GM18951 (cell line): ENCODE results near the gene ADAM12.

ENCODE experiments used
- POLR2A ChIP-seq: IDR thresholded peaks from 4 replicates; pipeline ENCODE4 v1.6.1; 2011; ENCODE audit warnings: mild to moderate bottlenecking; ENCODE audit not compliant: insufficient read length, insufficient read depth; ENCODE audit errors: extremely low read depth
- in situ Hi-C: fragments of 300-500 bp; cut with MboI; formaldehyde crosslinking; loops from one replicate; pipeline ENCODE4 v1.12.0; 2022; ENCODE audit warnings: low sequenced_read_pairs, mixed read lengths, inconsistent platforms; ENCODE audit not compliant: unreplicated experiment

ADAM12 gene

GRCh38 chr10:126421756-126422256, 33.5 kb upstream of the ADAM12 start:
- in situ Hi-C loops: no loop called here
- TF ChIP-seq POLR2A: no peak

- in situ Hi-C loops: no loop called here
- TF ChIP-seq POLR2A: no peak
Observed at GRCh38 chr10:126420567-126421300, 32.5 kb upstream of the ADAM12 start.

- TF ChIP-seq POLR2A: no peak
- in situ Hi-C loops: no loop called here
Observed at GRCh38 chr10:126417220-126417825, 29.0 kb upstream of the ADAM12 start.

- no peak for TF ChIP-seq POLR2A
- in situ Hi-C loops: no loop called here
Observed at GRCh38 chr10:126409821-126410220, 21.5 kb upstream of the ADAM12 start.

- in situ Hi-C loops: no loop called here
Observed at GRCh38 chr10:126408953-126409641, 20.8 kb upstream of the ADAM12 start.

GRCh38 chr10:126407831-126408230, 19.6 kb upstream of the ADAM12 start:
- in situ Hi-C loops: no loop called here
- no peak for TF ChIP-seq POLR2A

More at GRCh38 chr10:126408953-126409641, 20.8 kb upstream of the ADAM12 start:
- TF ChIP-seq POLR2A: no peak

- in situ Hi-C loops: no loop called here
- no peak for TF ChIP-seq POLR2A
Observed at GRCh38 chr10:126405239-126405775, 17.0 kb upstream of the ADAM12 start.

- no peak for TF ChIP-seq POLR2A
- in situ Hi-C loops: no loop called here
Observed at GRCh38 chr10:126402721-126403695, 14.7 kb upstream of the ADAM12 start.

GRCh38 chr10:126400641-126401040, 12.4 kb upstream of the ADAM12 start:
- no peak for TF ChIP-seq POLR2A
- in situ Hi-C loops: no loop called here

- TF ChIP-seq POLR2A: no peak
- in situ Hi-C loops: no loop called here
Observed at GRCh38 chr10:126398924-126399323, 10.6 kb upstream of the ADAM12 start.

GRCh38 chr10:126398383-126398743, 10.1 kb upstream of the ADAM12 start:
- in situ Hi-C loops: no loop called here
- TF ChIP-seq POLR2A: no peak

GRCh38 chr10:126397640-126398382, 9.5 kb upstream of the ADAM12 start:
- no peak for TF ChIP-seq POLR2A
- in situ Hi-C loops: no loop called here
